ENCODE data around the gene SLC2A4.

The SLC2A4 gene

DNA sequence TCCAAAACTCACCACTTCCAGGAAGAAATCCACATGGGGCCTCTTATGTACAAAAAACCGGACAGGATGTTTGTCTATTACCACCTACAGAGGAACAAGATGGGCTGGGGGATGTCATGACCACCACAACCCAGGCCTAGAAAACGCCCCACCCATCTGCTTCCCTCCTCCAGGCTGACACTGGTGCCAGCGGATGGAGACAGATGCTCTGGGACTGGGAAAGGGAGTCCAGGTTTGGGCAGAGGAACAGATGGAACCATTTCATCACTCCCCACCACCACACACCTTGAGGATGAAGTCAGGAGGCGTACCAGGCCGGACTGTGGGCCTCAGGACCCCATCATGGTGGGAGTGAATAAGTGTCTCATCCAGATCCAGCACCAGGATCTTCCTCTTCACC, 34.7 kb upstream of the SLC2A4 start:
- DNase-seq (ENCODE audit: low read depth in 2 of 2) = no peak

DNA sequence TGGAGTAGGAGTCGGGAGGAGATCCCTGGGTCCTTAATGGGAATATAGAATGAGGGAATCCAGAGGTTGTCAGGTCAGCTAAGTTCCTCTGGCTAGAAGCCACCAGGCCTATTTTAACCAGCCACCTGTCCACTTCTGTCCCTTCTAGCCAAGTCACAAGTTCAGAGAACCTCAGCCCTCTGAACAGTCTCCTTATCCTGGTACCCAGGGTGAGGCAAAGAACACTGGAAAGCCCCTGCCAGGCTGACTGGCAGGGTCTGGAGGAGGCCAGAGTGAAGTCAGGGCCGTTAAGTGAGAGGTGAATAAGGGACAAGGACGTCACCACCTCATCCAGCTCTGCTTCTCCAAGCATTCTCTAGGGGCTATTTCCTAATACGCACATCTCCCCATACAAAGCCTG, 32.7 kb upstream of the SLC2A4 start:
- no peak for DNase-seq (ENCODE audit: low read depth in 2 of 2)

DNA sequence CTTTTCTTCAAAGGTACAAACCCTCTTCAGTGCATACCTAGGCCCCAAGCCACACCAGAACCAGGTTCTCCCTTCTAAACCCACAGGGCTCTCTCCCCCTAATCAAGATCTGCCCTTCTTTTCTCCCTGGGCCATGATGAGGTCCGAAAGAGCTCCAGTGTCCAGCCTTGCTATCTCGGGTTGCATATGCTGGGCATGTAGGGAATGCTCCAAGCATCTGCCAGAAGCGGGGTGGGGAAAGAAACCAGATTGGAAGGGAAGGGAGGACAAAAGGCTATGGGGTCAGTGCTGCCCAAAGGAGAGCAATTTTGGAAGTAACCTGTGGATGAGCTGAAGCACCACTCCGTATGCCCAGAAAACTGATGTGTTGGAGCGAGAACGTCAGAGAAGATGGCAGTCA, 32.3 kb upstream of the SLC2A4 start:
- DNase-seq (ENCODE audit: low read depth in 2 of 2) = no peak

DNA sequence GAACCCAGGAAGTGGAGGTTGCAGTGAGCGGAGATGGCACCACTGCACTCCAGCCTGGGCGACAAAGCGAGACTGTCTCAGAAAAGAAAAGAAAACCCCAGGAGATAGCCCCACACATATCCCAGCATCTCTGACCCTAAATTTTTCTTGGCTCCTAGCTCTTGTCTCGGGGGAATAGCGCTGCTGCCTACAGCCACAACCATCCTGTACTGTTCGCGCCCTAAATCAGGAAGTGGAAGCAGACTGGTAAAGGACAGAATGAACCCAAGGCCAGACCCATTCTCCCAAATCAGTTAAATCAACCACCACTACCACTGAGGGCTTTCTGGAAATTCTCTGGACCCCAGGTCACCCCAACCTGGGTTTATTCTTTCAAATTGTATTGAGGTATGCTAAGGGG, 31.7 kb upstream of the SLC2A4 start:
- no peak for DNase-seq (ENCODE audit: low read depth in 2 of 2)

DNA sequence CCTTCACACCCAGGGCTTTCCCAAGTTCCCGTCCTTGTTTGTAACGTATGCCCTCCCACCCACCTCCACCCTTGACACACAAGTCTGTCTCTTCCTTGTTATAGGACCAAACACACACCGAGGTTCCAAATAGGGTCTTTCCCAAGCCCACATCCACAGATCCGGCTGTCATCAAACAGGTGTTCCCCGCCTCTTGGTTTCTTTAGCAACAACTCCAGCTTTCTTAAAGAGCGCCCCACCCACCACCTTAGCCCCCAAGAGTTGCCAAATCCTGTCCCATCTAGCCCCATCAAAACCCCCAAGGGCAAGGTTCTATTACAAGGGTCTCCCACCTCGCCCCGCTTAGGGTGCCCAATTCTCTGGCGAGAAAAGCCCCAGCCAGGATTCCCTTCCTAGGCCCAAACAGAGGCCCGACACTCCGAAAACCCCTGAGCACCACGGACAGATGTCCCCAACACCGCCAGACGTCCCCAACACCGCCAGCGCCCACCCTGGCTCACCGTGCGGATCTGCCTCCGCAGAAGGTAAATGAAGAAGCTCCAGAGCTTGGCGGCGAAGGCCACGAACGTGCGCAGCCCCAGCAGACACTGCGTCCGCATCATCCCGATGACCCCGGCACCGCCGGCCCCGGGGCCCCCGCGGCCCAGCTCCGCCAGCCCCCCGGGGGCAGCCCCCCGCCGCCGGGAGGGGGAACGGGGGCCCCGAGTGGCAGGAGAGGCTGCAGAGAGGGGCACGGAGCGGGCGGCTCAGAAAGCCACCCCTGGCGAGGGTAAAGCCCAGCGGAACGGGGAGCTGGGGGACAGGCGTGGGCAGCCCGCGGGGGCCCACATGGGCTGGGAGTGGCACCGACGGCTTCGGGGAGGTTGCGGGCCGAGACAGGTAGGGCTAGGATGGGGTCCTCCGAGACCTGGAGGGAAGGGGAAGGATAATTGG, 30.6 kb upstream of the SLC2A4 start:
- DNase-seq (ENCODE audit: low read depth in 2 of 2) = no peak

DNA sequence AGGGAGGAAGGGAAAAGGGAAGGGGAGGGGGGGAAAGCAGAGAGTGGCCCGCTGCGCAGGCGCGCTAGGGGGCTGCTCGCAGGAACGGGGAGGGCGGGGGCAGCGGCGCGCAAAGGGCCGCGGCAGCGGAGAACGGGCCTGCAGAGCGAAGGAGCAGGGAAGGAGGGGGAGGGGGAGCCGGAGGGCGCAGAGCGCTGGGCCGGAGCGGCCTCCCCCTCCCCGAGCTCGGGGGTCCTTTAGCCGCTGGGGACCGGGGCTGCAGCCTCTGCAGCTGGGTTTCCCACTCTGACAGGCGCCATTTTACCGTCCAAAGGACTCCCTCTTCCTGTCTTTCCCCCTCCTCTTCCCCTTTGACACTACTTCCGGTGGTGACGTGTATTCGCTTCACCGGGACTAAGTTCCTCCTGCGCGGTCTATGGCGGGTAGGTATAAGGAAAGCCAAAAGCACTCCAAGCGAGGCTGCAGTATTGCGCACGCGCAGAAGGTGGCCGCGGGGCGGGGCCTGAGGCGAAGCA, 29.8 kb upstream of the SLC2A4 start, which contains the start of gene CTDNEP1:
Gene CTDNEP1, minus strand, starts transcription at position 74 of the 515 bp plus-strand sequence. CDS start 438 bp downstream, outside the sequence.
- peak; percentile 96 to 98 for DNase-seq (ENCODE audit: low read depth in 2 of 2)

DNA sequence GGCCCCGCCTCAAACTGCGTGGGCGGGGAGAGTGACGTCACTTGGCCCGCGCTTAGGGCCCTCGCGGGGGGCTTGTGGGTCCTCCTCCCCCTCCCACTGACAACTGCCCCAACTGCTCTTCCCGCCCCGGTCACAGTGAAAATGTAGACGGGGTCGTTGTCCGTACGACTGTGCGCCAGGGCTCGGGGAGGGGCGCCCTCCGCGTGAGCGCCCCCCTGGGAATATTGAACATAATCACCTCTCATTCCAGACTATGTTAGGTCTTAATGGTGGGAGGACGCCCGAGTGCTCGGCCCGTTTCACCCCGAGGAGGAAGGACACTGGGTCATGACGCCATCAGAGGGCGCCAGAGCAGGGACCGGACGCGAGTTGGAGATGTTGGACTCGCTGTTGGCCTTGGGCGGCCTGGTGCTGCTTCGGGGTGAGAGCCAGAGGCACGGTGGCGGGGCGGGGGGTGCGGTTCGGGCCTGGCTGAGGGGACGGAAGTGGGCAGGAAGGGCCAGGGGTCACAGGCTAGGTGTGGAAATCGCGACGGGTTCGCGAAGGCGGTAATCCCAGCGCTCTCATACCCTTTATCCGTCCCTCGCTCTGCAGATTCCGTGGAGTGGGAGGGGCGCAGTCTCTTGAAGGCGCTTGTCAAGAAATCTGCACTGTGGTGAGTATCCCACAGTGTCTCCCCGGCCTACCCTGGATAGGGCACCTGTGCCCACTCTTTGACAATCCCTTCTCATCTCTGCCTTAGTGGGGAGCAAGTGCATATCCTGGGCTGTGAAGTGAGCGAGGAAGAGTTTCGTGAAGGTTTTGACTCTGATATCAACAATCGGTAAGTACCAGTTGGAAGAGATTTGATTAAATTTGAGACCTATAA, 29.1 kb upstream of the SLC2A4 start, which contains the start of gene ELP5:
Gene ELP5, plus strand, starts transcription at position 40 of the 868 bp plus-strand sequence. Its CDS starts 336 bp downstream, at position 376.
- peak; percentile 87 to 91 for DNase-seq (ENCODE audit: low read depth in 2 of 2)

DNA sequence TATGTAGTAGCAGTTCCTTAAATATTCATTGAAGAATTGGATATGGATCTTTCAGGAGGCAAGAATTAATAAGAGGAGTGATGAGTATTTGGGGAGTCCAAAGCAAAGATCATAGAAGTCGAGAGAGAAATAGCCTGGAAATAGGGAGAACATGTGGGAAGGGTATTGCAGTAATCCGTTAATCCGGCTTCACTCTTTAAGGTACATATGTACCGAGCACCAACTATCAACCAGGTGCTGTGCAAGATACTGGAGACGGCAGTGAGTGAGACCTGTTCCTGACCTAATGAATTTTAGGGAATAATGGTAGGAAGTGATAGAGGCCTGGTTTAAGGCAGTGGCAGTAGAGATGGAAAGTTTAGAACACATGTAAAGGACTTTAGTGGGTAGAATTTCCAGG, 28.4 kb upstream of the SLC2A4 start:
- no peak for DNase-seq (ENCODE audit: low read depth in 2 of 2)

DNA sequence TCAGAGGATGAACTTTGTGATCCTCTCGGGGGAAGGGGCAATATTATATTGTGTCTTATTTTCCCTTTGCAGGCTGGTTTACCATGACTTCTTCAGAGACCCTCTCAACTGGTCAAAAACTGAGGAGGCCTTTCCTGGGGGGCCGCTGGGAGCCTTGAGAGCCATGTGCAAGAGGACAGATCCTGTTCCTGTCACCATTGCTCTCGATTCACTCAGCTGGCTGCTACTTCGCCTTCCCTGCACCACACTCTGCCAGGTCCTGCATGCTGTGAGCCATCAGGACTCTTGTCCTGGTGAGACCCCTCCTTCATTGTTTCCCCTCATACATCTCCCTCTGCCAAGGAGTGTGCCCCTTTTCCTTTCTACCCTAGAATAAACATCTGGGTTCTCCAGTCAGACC, 27.0 kb upstream of the SLC2A4 start:
- no peak for DNase-seq (ENCODE audit: low read depth in 2 of 2)

DNA sequence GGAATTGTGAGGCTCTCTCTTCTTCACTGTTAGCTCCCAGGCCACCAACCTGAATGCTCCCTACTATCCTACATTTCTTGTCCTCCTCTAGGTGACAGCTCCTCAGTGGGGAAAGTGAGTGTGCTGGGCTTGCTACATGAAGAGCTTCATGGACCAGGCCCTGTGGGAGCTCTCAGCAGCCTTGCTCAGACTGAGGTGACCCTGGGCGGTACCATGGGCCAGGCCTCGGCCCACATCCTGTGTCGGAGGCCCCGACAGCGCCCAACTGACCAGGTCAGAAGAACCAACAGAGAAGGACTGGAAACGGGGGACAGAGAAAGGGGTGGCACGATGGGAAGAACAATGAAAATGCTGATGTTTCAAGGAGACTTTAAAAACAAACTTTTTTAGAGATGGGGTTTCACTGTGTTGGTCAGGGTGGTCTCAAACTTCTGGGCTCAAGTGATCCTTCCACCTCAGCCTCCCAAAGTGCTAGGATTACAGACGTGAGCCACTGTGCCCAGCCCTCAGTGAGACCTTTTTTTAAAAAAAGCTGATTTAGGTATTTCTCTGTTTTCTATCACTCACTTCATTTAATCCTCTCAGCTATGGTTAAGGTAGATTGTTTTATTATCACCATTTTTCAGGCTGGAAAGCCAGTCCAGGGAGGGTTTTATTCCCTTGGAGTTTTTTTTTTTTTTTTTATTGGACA, 24.6 kb upstream of the SLC2A4 start:
- no peak for DNase-seq (ENCODE audit: low read depth in 2 of 2)

DNA sequence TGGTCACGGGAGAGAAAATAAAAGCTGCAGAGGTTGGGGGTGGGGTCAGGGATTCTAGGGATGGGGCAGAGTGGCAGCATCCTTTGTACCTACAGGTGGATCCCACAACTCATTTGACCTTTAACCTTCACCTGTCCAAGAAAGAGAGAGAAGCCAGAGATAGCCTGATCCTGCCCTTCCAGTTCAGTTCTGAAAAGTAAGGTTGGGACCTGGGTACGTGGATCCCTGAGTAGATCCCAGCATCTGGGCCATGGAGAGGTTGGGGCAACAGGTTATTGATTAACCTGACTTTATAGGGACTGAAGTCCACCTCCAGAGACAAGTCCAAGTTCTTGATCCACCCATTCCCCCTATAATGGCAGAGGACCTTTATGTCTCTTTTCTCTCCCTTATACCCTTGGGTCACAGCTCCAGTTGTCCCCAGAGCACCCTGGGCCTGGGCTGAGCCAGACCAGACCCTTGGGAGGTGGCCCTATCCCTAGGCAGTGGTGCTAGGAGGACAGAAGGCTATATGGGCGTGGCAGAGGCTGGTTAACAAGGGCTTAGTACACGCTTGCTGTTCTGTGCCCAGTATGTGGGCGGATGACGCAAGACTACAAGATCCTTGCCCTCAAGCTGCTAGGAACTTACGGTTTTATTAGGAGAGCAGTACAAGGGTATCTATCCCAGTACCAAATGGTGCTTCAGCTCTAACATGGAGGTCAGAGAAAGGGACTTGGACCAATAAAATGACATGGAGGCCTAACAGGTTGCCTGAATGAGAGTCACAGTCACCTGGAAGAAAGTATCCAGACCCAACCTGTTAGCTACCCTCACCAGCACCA, 22.6 kb upstream of the SLC2A4 start:
- no peak for DNase-seq (ENCODE audit: low read depth in 2 of 2)

DNA sequence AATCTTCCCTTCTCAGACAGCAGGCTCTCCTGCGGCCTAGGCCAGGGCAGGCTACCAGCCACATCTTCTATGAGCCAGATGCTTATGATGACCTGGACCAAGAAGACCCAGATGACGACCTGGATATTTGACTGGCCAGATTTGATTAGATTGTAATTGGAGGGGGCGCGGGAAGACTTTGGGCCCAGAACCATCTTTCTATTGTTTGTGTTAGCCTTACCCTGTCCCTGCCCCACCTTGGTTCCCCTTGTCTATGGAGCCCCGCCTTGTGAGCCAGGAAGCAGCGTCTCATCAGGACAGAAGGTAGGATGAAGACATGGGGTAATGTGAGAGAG, 22.0 kb upstream of the SLC2A4 start:
- no peak for DNase-seq (ENCODE audit: low read depth in 2 of 2)

DNA sequence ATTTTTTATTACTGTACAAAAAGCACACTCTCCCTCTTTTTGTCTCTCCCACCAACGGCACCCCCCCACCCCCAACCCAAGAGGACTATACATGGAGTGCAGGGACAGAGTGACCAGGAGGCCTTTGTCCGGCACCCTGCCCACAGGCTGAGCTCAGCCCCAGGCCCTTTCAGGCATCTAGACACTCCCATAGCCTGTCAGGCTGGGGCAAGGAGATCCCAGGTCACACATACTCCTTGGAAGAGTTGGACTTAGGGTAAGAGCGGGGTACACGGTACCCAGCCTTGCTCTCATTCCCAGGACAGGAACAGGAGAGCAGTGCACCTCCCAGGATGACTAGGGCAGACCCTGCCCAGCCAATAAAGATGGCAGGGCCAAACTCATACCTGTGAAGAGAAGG, 21.4 kb upstream of the SLC2A4 start:
- DNase-seq (ENCODE audit: low read depth in 2 of 2) = no peak

DNA sequence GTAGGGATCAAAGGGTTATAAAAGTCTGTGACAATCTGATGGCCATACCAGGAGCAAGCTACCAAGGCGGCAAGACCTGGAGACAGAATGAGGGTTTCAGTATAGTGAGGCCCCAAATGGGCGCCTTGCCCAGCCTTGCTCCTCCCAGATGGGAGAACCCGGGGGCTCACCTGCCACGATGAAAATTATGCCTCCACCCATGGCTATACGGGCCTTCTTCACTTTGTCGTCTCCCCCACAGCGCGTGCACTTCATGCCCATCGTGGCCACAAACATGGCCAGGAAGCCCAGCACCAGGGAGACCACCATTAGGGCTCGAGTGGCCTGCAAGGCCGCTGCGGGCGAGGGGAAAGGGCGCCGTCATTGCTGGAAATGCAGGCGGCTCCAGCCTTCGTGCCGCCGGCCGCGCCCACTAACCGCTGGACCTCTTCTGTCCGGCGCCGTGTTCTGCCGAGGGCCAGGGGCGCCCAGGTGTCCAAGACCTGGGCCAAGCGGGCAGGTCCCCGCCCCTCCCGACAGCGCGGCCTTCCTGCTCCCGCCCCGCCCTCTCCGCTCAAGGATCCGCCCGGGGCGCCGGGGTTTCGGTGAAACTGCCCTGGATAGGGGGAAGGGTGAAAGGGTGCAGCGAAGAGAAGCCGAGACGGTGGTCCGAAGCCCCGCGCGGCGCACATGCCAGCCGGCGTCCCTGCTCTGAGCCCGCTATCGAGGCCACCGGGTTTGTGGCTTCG, 20.7 kb upstream of the SLC2A4 start:
- no peak for DNase-seq (ENCODE audit: low read depth in 2 of 2)

DNA sequence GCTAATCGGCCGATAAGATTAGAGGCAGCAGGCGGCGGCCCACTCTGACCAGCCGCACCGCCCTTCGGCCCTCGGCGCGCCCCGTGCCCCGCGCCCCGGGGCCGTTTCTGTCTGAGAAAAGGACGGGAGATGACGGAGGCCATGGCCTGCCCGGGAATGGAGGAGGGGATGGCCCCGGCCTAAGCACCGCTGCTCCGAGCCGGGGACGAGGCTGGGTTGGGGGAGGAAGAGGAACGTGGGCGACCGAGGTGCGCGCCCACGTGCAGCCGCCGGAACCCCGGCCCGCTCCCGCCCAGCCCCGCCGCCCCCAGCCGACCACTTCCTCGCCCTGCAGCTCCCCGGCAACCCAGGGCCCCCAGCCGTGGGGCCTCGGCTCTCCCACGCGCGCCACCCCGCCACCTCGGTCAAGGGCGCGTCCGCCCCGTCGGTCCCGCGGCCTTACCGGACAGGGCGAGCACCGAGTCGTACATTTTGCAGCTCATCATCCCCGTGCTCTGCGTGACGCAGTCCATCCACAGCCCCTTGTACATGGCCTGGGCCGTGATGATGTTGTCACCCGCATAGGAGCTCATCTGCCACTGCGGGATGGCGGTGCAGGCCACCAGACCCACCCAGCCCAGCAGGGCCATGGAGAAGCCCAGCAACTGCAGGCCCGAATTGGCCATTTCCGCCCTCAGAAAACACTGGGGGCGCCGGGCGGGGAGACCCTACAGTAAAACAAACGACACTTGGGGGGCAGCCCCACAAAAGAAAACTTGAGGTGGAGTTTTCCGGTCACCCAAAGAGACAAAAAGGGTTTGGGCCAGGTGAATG, 19.9 kb upstream of the SLC2A4 start:
- no peak for DNase-seq (ENCODE audit: low read depth in 2 of 2)

DNA sequence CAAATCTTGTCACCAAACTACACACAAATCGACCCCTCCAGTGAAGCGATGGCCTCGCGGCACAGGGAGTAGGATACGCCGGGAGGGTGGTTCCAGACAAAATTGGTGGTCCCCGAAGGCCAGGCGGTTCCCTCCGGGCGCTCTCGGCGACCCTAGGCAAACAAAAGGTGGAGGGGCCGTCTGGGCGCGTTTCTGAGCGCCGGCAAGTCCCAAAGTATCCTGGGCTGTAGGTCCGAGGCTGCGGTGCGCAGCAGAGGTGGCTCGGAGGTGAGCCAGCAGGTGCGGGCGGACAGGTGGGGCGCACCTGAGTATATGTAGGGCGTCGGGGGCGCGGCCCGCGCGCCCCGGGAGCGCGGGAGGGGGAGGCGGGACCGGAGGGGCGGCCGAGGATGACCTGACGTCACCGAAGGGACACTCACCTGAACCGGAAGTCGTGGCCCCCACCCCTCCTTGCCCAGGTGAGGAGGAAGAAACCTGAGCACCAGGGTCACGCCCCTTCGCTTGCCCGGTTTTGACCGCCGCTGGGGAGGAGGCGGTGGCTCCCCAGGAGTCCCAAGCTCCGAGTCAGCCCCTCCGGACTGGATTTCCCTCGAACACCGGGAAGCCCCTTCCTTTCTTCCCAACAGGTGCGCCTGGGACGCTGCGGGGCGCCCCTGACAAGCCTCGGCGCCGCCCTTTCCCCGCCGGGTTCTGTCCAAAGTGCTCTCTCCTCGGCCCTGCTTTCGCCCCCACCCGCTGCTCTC, 19.2 kb upstream of the SLC2A4 start, which contains the start of gene CLDN7:
Gene CLDN7, minus strand, starts transcription at position 287 of the 743 bp plus-strand sequence. CDS start 435 bp downstream, outside the sequence.
- no peak for DNase-seq (ENCODE audit: low read depth in 2 of 2)

DNA sequence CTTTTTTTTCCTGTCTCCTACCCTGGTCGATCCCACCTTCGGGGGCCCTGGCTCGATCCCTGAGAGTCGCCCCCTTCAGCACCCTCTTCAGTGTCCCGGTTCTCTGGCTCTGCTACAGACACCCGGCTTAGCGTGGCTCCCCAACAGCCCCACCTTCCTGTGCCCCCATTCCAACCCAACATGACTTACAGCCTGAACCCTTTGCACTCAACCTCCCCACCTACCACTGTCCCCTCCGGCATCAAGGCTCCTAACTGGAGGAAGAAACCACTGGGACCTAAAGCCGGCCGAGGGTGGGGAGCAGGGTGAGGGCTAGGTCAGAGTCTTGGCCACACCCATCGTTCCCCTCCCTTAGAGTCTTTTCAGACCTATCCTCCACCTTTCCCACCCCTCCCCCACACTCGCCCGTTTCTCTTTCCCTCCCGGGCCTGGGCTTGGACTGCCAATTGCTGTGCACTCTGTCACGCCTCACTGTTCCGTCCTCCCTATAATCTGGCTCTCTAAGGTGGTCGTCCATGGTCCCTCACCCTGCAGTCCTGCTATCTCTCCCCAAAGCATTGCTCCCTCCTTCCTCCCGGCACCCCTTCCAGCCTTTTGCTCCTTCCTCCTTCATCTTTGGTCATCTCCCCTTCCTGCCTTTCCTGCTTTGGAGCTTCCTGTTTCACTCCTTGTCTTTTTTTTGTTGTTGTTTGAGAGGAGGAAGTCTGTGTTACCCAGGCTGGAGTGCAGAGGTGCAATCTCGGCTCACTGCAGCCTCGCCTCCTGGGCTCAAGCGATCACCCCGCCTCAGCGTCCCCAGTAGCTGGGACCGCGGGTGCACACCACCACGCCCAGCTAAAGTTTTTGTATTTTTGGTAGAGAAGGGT, 18.4 kb upstream of the SLC2A4 start:
- DNase-seq (ENCODE audit: low read depth in 2 of 2) = no peak

DNA sequence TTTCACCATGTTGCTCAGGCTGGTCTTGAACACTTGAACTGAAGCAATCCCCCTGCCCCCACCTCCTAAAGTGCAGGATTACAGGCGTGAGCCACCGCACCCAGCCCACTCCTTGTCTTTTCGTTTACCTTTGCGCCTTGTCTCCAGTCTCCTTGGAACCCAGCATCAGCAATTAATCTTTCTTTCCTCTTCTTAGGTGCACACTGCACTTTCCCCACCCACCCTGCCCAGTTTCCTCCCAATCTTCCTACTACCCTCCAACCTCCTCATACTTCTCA, 17.8 kb upstream of the SLC2A4 start:
- DNase-seq (ENCODE audit: low read depth in 2 of 2) = no peak

Data from stimulated activated CD4-positive, alpha-beta T cell treated with anti-CD3 and anti-CD28 coated beads, Interleukin-4, amount 100 ng/mL, for 48 hours (primary cell).